Stromal cell of bone marrow (primary cell): ENCODE measurements around the gene BCO1.
"Not testable (repeated sequence)": the region's sequence is repeated elsewhere in the genome, so short reads cannot be mapped to it uniquely, and the experiment has no call there.

ENCODE experiments used
- DNase-seq: peaks from one replicate; pipeline ENCODE4 v3.0.0-alpha.2; 2012; ENCODE audit warnings: low read depth

BCO1 gene

GRCh38 chr16:81238296-81239011 is at the start of gene BCO1:
BCO1 (plus strand) TSS chr16:81238689; CDS start chr16:81238909, 220 bp downstream.
- DNase-seq = peak; percentile 13

GRCh38 chr16:81189100-81189664 is 49.3 kb upstream of the BCO1 start:
- peak; percentile 80 for DNase-seq

GRCh38 chr16:81190667-81191066 is 47.8 kb upstream of the BCO1 start:
- peak; percentile 47 for DNase-seq

GRCh38 chr16:81195885-81196534 is 42.5 kb upstream of the BCO1 start:
- no peak for DNase-seq

GRCh38 chr16:81198635-81199034 is 39.9 kb upstream of the BCO1 start:
- DNase-seq = peak; percentile 21

- DNase-seq = peak; percentile 13
Measured at GRCh38 chr16:81201267-81201666, 37.2 kb upstream of the BCO1 start.

GRCh38 chr16:81204798-81205680 is 33.5 kb upstream of the BCO1 start:
- peak; percentile 43 for DNase-seq

GRCh38 chr16:81207076-81207475 is 31.4 kb upstream of the BCO1 start:
- no peak for DNase-seq

- no peak for DNase-seq
Measured at GRCh38 chr16:81210807-81211206, 27.7 kb upstream of the BCO1 start.

GRCh38 chr16:81212830-81213465 is 25.5 kb upstream of the BCO1 start:
- no peak for DNase-seq

- DNase-seq = no peak
Measured at GRCh38 chr16:81214745-81215166, 23.7 kb upstream of the BCO1 start.

GRCh38 chr16:81216114-81216513 is 22.4 kb upstream of the BCO1 start:
- no peak for DNase-seq

- DNase-seq = no peak
Measured at GRCh38 chr16:81216706-81217105, 21.8 kb upstream of the BCO1 start.

- no peak for DNase-seq
Measured at GRCh38 chr16:81219151-81219550, 19.3 kb upstream of the BCO1 start.

- DNase-seq = no peak
Measured at GRCh38 chr16:81220349-81220748, 18.1 kb upstream of the BCO1 start.

GRCh38 chr16:81221731-81222130 is 16.8 kb upstream of the BCO1 start:
- DNase-seq = no peak

- DNase-seq = no peak
Measured at GRCh38 chr16:81224824-81225223, 13.7 kb upstream of the BCO1 start.

GRCh38 chr16:81225697-81226096 is 12.8 kb upstream of the BCO1 start:
- DNase-seq = not testable (repeated sequence)

- DNase-seq = no peak
Measured at GRCh38 chr16:81227785-81228184, 10.7 kb upstream of the BCO1 start.

- DNase-seq = no peak
Measured at GRCh38 chr16:81229811-81230210, 8.7 kb upstream of the BCO1 start.

- no peak for DNase-seq
Measured at GRCh38 chr16:81231014-81231413, 7.5 kb upstream of the BCO1 start.
